ENCODE data around the gene FAM236B. TPM values are rescaled to one million over a fixed set of nuclear protein-coding genes. Genes with fewer than 3 reads are reported as not detected.
"Not testable (repeated sequence)": the region's sequence is repeated elsewhere in the genome, so short reads cannot be mapped to it uniquely, and the experiment has no call there.

Gene FAM236B
- total RNA-seq, 1 experiment from 2014 or later: not detected

GRCh38 chrX:72735561-72735960 lies 46.9 kb downstream of the FAM236B start:
- Mint-ChIP-seq H3K9me3 (peaks cover 17% of the 10 kb centered on the region), H3K36me3 (no peaks in the 10 kb centered on the region; the same call in 1 of the 2 replicates), H3K27ac (no peak overlapping the region), H3K27me3 (ENCODE audit: low read depth) (peaks cover 18% of the 10 kb centered on the region), H3K4me1 (peaks cover 33% of the 10 kb centered on the region), H3K4me3 (no peak overlapping the region)
- CTCF ChIA-PET: no interaction called here
- ATAC-seq: no peak
- no peak for DNase-seq (ENCODE audit: low spot score)
- no peak for TF ChIP-seq USF1 (CRISPR knock-in tag; IDR thresholded peaks at IDR 0.05)
- TF ChIP-seq CBFB (CRISPR knock-in tag; IDR thresholded peaks at IDR 0.05; ENCODE audit: low read depth): no peak
- no peak for TF ChIP-seq ATF3 (CRISPR knock-in tag; conservative IDR thresholded peaks at IDR 0.05)
- no peak for TF ChIP-seq ERG (CRISPR knock-in tag; IDR thresholded peaks at IDR 0.05)
- TF ChIP-seq ZNF396 (CRISPR knock-in tag; IDR thresholded peaks at IDR 0.05; ENCODE audit: borderline replicate concordance): no peak
- TF ChIP-seq ESRRA (CRISPR knock-in tag; IDR thresholded peaks at IDR 0.05; ENCODE audit: borderline replicate concordance): no peak
- no peak for TF ChIP-seq E2F4 (CRISPR knock-in tag; IDR thresholded peaks at IDR 0.05; ENCODE audit: borderline replicate concordance, low read depth)
- no peak for TF ChIP-seq CREB1 (CRISPR knock-in tag; IDR thresholded peaks at IDR 0.05)
- no peak for TF ChIP-seq TP53 (CRISPR knock-in tag; IDR thresholded peaks at IDR 0.05)
- no peak for TF ChIP-seq TEAD1 (CRISPR knock-in tag; IDR thresholded peaks at IDR 0.05)
- TF ChIP-seq MAX (CRISPR knock-in tag; IDR thresholded peaks at IDR 0.05): no peak
- no peak for TF ChIP-seq CTCF (IDR thresholded peaks at IDR 0.05)
- TF ChIP-seq FOXP4 (CRISPR knock-in tag; IDR thresholded peaks at IDR 0.05): no peak
- no peak for TF ChIP-seq HMGXB4 (CRISPR knock-in tag; IDR thresholded peaks at IDR 0.05)
- no peak for TF ChIP-seq CDX4 (CRISPR knock-in tag; IDR thresholded peaks at IDR 0.05; ENCODE audit: borderline replicate concordance)
- TF ChIP-seq SMAD3 (CRISPR knock-in tag; IDR thresholded peaks at IDR 0.05; ENCODE audit: borderline replicate concordance): no peak
- TF ChIP-seq ZSCAN18 (CRISPR knock-in tag; IDR thresholded peaks at IDR 0.05): no peak
- no peak for TF ChIP-seq ATF1 (CRISPR knock-in tag; IDR thresholded peaks at IDR 0.05)
- POLR2A ChIA-PET: no interaction called here

GRCh38 chrX:72733636-72734035 lies 48.8 kb downstream of the FAM236B start:
- H3K4me1 Mint-ChIP-seq: peaks cover 35% of the 10 kb centered on the region
- H3K9me3 Mint-ChIP-seq: peaks cover 17% of the 10 kb centered on the region
- DNase-seq (ENCODE audit: low spot score); POLR2A ChIA-PET; CTCF ChIA-PET; H3K36me3 Mint-ChIP-seq; H3K4me3 Mint-ChIP-seq; ATAC-seq; H3K27ac Mint-ChIP-seq: not testable (repeated sequence)
- H3K27me3 Mint-ChIP-seq (ENCODE audit: low read depth): peaks cover 18% of the 10 kb centered on the region

All from WTC11 (cell line).